MM.1S (cell line): Measurements from ENCODE around the gene PDGFD.

Experiments used
- CTCF ChIP-seq: fragments of 300-600 bp; sonication (generic); IDR thresholded peaks from 2 replicates; pipeline ENCODE4 v1.5.1; 2016; ENCODE audit warnings: antibody characterized with exemption, low read length, mixed read lengths
- EZH2phosphoT487 ChIP-seq: fragments of 300-600 bp; sonication (generic); IDR thresholded peaks from 2 replicates; pipeline ENCODE4 v1.6.1; 2018; ENCODE audit warnings: antibody characterized with exemption, low read length

- TF ChIP-seq CTCF (no peak), EZH2phosphoT487 (no peak)
Measured at GRCh38 chr11:103897160-103897936, 266.6 kb downstream of the PDGFD start.
